Upper lobe of left lung (tissue), 4 donors: Measurements from ENCODE around the gene THAP4.

Source experiments
- CTCF ChIP-seq, 6 experiments: fragments of 450-650 bp in 4 of 6; fragments of 200-600 bp in 2 of 6; sonication (generic) in 2 of 6; IDR thresholded peaks; one replicate each; pipeline ENCODE4 v1.5.1; 2016 to 2019; ENCODE audit warnings: antibody characterized with exemption in 6 of 6
- EP300 ChIP-seq, 4 donors: sonication (generic); formaldehyde crosslinking; IDR thresholded peaks; one replicate each; pipeline ENCODE4 v1.5.1; 2017; ENCODE audit warnings: antibody characterized with exemption in 4 of 4, control low read depth in 2 of 4
- POLR2A ChIP-seq, 4 donors: fragments of 450-650 bp; IDR thresholded peaks; one replicate each; pipeline ENCODE4 v1.5.1; 2016 to 2017; ENCODE audit warnings: antibody characterized with exemption in 4 of 4, mild to moderate bottlenecking in 2 of 4
- POLR2AphosphoS5 ChIP-seq, 2 donors: sonication (generic); formaldehyde crosslinking; IDR thresholded peaks; one replicate each; pipeline ENCODE4 v1.5.1; 2017; ENCODE audit warnings: antibody characterized with exemption in 2 of 2

DNA sequence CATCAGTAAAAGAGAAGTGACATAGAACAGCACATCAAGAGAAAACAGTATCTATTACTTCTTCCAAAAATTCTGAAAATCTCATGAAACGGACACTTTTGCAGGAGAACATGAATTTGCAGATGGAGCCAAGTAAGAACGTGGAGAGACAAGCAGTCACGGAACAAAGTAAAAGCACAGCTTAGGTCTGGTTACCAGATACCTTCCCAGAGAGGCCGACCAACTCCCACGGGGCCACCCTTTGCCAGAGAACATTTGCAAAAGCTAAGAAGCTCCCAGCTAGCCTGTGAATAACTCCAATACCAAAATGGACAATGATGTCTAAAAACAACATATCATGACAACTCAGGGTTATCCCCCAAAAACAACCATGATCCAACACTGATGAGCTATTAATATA is 38.9 kb downstream of the THAP4 start:
- no peak for TF ChIP-seq CTCF (IDR thresholded peaks at IDR 0.05)
- TF ChIP-seq POLR2AphosphoS5 (IDR thresholded peaks at IDR 0.05): no peak
- TF ChIP-seq POLR2A (IDR thresholded peaks at IDR 0.05): no peak
- no peak for TF ChIP-seq EP300 (IDR thresholded peaks at IDR 0.05)
